Pancreas (tissue), 10 donors: ENCODE data around the gene RRP9. TPM values are rescaled to one million over a fixed set of nuclear protein-coding genes. Genes with fewer than 3 reads are reported as not detected.

Source experiments
- ATAC-seq, 4 donors: fragments of 200-7000 bp; cut with Tn5 transposase; one replicate each; pipeline versions ENCODE4 v1.8.0 to v1.9.1; 2020; ENCODE audit warnings: mild to moderate bottlenecking in 4 of 4, moderate library complexity in 4 of 4
- DNase-seq, 6 donors: peaks; one replicate each; pipeline ENCODE4 v3.0.0-alpha.2; 2020
- FAIRE-seq: peaks from 2 replicates; lab custom pipeline; 2012; peaks lifted over from hg19 to GRCh38; lab: Jason Lieb, UNC
- H3K27ac ChIP-seq, 4 donors: fragments of 200-600 bp; sonication (generic); 1 replicate in 3 of 4; 2 replicates in 1 of 4; pipeline versions ENCODE4 v1.5.0 to v1.8.0; 2020
- H3K27me3 ChIP-seq, 4 donors: fragments of 200-600 bp; one replicate each; pipeline ENCODE4 v1.8.0; 2021
- H3K36me3 ChIP-seq, 3 donors: fragments of 200-600 bp; sonication (generic) in 1 of 3; one replicate each; pipeline versions ENCODE4 v1.5.0 to v1.8.0; 2020 to 2021
- H3K4me1 ChIP-seq, 3 donors: fragments of 200-600 bp; one replicate each; pipeline ENCODE4 v1.8.0; 2021
- H3K4me3 ChIP-seq, 4 donors: fragments of 200-600 bp; sonication (generic) in 2 of 4; one replicate each; pipeline versions ENCODE4 v1.5.0 to v1.8.0; 2020 to 2021
- H3K9me3 ChIP-seq, 4 donors: fragments of 200-600 bp; one replicate each; pipeline ENCODE4 v1.8.0; 2021
- WGBS, 2 donors: extraction: QIAGEN DNeasy Blood & Tissue Kit; methylation state at CpG; one replicate each; pipeline ENCODE4 v1.1.7; 2013; 5-methylcytosine and 5-hydroxymethylcytosine counted together
- intact Hi-C, 3 donors: fragments of 100-400 bp; cut with DNase I; formaldehyde crosslinking; loops; one replicate each; pipeline versions ENCODE4 v1.11.1 to v1.14.2; 2022
- polyA plus RNA-seq, 2 donors: library from polyadenylated mRNA; stranded (reverse); fragments of 200-250 nt; gene quantifications; one replicate each; pipeline ENCODE4 v1.2.3, GENCODE V29; 2013
- total RNA-seq, 6 donors: library from RNA; stranded (reverse); fragmentation: NEBNext Ultra II Directional in 4 of 6; extraction: Animal tissue kit (Norgen Biotek cat#: 25700) in 4 of 6; gene quantifications; one replicate each; pipeline versions ENCODE4 v1.2.1 to v1.2.4, GENCODE V29; 2021 to 2023
- TF ChIP-seq, protein P1 (sequence below), 4 donors: fragments of 200-600 bp; sonication (generic) in 3 of 4; IDR thresholded peaks; one replicate each; pipeline versions ENCODE4 v1.5.0 to v1.8.0; 2021; ENCODE audit warnings: antibody characterized with exemption in 4 of 4
- donor health status: healthy with polysubstance abuse.
- donor health status: DM: no; HTN: no; CAD: no; lungs with moderate emphysema.
- donor health status: DM: no; HTN: no; CAD: no.
- donor health status: control.
- donor health status: control.
- donor health status: Bipolar disorder and iron deficiency.
- donor health status: DM: yes; HTN: yes; CAD: no.
- donor health status: DM: no; HTN: no; CAD: no.
- donor health status: DM: no; HTN: no; CAD: no.
- donor health status: DM: yes; HTN: yes; CAD: no.

RRP9 gene
- total and polyA plus RNA-seq, 8 donors: 3.8 to 13.8 (median 7.9) TPM

DNA sequence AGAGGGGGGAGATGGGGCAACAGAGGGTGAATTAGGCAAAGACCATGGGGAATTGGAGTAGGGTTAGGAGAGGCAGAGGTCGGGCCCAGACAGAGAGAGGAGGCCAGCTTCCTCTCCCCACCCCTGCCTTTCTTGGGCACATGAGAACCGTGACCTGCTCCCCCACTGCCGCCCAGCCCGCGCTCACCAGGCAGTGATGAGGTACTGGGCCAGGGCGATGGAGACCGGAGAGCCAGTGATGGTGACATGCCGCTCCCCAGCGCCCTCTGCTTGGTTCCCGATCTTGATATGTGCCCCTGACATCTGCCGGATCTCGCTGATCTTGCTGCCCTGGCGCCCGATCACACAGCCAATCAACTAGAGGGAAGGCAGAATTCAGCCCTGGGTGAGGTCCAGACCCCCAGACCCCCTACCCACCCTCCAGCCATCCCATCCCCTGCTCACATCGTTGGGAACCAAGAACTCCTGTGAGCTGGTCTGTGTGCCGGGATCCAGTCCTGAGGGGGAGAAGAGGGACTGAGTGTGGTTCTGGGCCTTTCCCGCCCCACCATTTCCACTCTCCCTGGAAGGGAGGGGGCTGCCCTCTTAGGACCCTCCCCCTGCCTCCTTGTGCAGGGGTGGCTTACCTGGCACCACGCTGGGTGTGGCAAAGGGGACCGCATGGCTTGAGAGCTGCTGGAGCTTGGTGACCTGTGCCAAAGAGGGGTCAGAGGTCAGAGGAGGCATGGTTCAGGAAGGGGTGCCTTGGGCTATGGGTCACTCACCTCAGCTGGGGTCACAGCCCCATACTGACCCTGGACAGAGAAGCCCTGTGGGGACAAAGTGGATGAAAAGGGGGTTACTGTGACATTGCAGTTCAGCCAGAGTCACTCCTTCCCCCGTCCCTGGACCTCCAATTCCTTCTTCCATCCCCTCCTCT lies 17.2 kb upstream of the RRP9 start:
- TF ChIP-seq, protein P1, sequence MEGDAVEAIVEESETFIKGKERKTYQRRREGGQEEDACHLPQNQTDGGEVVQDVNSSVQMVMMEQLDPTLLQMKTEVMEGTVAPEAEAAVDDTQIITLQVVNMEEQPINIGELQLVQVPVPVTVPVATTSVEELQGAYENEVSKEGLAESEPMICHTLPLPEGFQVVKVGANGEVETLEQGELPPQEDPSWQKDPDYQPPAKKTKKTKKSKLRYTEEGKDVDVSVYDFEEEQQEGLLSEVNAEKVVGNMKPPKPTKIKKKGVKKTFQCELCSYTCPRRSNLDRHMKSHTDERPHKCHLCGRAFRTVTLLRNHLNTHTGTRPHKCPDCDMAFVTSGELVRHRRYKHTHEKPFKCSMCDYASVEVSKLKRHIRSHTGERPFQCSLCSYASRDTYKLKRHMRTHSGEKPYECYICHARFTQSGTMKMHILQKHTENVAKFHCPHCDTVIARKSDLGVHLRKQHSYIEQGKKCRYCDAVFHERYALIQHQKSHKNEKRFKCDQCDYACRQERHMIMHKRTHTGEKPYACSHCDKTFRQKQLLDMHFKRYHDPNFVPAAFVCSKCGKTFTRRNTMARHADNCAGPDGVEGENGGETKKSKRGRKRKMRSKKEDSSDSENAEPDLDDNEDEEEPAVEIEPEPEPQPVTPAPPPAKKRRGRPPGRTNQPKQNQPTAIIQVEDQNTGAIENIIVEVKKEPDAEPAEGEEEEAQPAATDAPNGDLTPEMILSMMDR (IDR thresholded peaks at IDR 0.05): no peak
- no peaks in the 10 kb centered on the region for H3K27me3 ChIP-seq
- DNase-seq: peak in 2 of 6 donors; percentile 25 to 54
- H3K4me3 ChIP-seq: no peak overlapping the region
- no peak overlapping the region for H3K27ac ChIP-seq
- no peak for ATAC-seq
- no peaks in the 10 kb centered on the region for H3K9me3 ChIP-seq
- intact Hi-C loops: no loop called here
- H3K4me1 ChIP-seq: peaks cover 0 to 8% (median 4%) of the 10 kb centered on the region in 3 donors
- no peaks in the 10 kb centered on the region for H3K36me3 ChIP-seq
- 95 to 96% methylated on average over 20 of the region's 20 CpGs for WGBS, 2 donors
- FAIRE-seq: no peak

DNA sequence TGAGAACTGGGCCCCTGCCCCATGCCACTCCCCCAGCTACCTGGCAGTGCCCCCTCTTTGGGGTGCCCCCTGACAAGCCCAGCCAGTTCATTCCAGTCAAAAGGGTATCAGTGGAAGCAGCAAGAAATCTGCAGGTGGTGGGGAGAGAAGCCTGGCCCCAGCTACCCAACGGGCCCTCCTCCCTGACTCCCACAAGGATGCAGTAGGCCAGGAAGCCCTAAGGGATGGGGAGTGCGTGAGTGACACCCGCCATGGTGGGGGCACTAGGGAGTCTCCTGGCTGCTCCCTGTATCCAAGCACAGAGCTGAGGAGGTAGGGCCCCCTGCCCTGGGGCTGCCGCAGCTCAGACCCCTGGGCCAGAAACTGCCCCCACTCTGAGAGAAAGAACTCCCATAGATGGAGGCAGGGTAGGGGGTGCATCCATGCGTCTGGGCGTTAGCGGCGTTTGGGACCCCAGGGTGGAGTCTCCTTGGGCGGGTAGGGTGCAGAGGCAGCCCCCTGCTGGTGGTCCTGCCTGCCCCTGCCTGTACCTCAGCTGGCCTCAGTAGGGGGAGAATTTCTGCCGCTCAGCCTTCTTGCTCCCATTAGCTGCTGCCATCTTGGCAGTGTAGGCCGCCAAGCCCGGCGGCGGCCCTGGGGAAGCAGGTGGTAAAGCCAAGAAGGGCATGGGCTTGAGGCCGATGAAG lies 16.0 kb upstream of the RRP9 start:
- no peaks in the 10 kb centered on the region for H3K9me3 ChIP-seq
- TF ChIP-seq, protein P1 (IDR thresholded peaks at IDR 0.05): no peak
- ATAC-seq: no peak
- peaks cover 0 to 8% (median 4%) of the 10 kb centered on the region in 3 donors for H3K4me1 ChIP-seq
- intact Hi-C loops: no loop called here
- no peak overlapping the region for H3K4me3 ChIP-seq
- peak in 2 of 6 donors; percentile 31 to 62 for DNase-seq
- no peaks in the 10 kb centered on the region for H3K36me3 ChIP-seq
- H3K27me3 ChIP-seq: no peaks in the 10 kb centered on the region
- FAIRE-seq: no peak
- WGBS, 2 donors: 96 to 98% methylated on average over 14 to 15 of the region's 15 CpGs
- no peak overlapping the region for H3K27ac ChIP-seq

DNA sequence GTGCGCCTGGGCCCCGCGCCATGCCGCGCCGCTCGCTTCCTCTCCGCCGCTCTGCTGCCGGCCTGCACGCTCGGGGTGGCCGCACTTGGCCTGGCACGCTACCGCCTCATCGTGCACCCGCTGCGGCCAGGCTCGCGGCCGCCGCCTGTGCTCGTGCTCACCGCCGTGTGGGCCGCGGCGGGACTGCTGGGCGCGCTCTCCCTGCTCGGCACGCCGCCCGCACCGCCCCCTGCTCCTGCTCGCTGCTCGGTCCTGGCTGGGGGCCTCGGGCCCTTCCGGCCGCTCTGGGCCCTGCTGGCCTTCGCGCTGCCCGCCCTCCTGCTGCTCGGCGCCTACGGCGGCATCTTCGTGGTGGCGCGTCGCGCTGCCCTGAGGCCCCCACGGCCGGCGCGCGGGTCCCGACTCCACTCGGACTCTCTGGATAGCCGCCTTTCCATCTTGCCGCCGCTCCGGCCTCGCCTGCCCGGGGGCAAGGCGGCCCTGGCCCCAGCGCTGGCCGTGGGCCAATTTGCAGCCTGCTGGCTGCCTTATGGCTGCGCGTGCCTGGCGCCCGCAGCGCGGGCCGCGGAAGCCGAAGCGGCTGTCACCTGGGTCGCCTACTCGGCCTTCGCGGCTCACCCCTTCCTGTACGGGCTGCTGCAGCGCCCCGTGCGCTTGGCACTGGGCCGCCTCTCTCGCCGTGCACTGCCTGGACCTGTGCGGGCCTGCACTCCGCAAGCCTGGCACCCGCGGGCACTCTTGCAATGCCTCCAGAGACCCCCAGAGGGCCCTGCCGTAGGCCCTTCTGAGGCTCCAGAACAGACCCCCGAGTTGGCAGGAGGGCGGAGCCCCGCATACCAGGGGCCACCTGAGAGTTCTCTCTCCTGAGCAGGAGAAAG lies 14.4 kb upstream of the RRP9 start:
- peak; percentile 72 to 85 (median 78) for ATAC-seq
- H3K36me3 ChIP-seq: no peaks in the 10 kb centered on the region
- intact Hi-C loops: no loop called here
- peaks cover 0 to 5% (median 0%) of the 10 kb centered on the region in 3 donors for H3K4me1 ChIP-seq
- H3K27ac ChIP-seq: peak overlapping the region in 3 of 4 donors; percentile 38 to 60 (median 44)
- H3K9me3 ChIP-seq: no peaks in the 10 kb centered on the region
- TF ChIP-seq, protein P1 (IDR thresholded peaks at IDR 0.05): peak in 2 of 4 donors; percentile 18 to 37
- peak in 5 of 6 donors; percentile 58 to 88 (median 71) for DNase-seq
- 15% methylated on average over 95 to 97 of the region's 97 CpGs for WGBS, 2 donors
- H3K4me3 ChIP-seq: peak overlapping the region in 3 of 4 donors; percentile 7 to 46 (median 32)
- no peak for FAIRE-seq
- H3K27me3 ChIP-seq: no peaks in the 10 kb centered on the region

DNA sequence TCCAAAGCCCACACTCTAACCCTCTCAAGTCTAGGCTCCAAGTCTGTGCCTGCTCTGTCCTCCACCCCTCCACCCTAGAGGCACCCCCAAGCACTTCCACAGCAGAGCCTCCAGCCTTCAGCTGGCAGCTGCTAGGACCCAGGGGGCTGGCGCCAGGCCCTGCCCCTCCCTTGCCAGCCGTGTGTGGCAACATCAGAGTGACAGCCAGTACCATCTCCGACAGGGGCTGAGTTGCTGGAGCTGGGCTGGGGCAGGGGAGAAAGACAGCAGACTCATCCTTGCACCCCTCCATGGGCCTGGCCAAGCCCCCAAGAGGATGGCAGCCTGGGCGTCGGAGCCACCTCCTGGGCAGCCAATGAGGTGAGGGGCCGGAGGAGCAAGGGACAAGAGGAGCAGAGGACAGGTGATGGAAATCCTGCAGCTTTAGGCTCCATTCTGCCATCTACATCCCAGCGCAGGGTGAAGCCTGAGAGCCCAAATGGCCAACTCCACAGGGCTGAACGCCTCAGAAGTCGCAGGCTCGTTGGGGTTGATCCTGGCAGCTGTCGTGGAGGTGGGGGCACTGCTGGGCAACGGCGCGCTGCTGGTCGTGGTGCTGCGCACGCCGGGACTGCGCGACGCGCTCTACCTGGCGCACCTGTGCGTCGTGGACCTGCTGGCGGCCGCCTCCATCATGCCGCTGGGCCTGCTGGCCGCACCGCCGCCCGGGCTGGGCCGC lies 13.6 kb upstream of the RRP9 start, which contains the start of gene GPR62:
Gene GPR62, plus strand, starts transcription at position 207 of the 718 bp plus-strand sequence. Its CDS starts 272 bp downstream, at position 479.
- 47 to 57% methylated on average over 22 to 33 of the region's 33 CpGs for WGBS, 2 donors
- intact Hi-C loops: no loop called here

More for the DNA sequence above, 13.6 kb upstream of the RRP9 start, which contains the start of gene GPR62:
- Histone ChIP-seq H3K9me3 (no peaks in the 10 kb centered on the region), H3K27ac (peak within 1 kb of the TSS in 3 of 4 donors; percentile 38 to 60 (median 44)), H3K36me3 (no peaks in the 10 kb centered on the region), H3K4me1 (peaks cover 0 to 5% (median 0%) of the 10 kb centered on the region in 3 donors), H3K4me3 (peak within 1 kb of the TSS in 3 of 4 donors; percentile 7 to 46 (median 32)), H3K27me3 (no peaks in the 10 kb centered on the region)
- no peak for ATAC-seq
- FAIRE-seq: no peak
- TF ChIP-seq, protein P1 (IDR thresholded peaks at IDR 0.05): no peak
- peak in 3 of 6 donors; percentile 36 to 65 (median 56) for DNase-seq
